OCI-LY1 (cell line): Measurements from ENCODE around the gene MED31.

Experiments
- H2AFZ ChIP-seq: fragments of 200-600 bp; sonication (generic), shearing (Covaris generic); 2 replicates; pipeline ENCODE4 v1.6.0; 2014; ENCODE audit warnings: antibody characterized with exemption, mild to moderate bottlenecking, low read length
- H3F3A ChIP-seq: fragments of 200-600 bp; sonication (generic), shearing (Covaris generic); 2 replicates; pipeline ENCODE4 v1.6.0; 2014; ENCODE audit warnings: mild to moderate bottlenecking, antibody characterized with exemption, low read length, moderate library complexity; ENCODE audit not compliant: insufficient read depth
- H3K27ac ChIP-seq: fragments of 200-600 bp; sonication (generic); 2 replicates; pipeline ENCODE4 v1.5.1; 2014; ENCODE audit warnings: low read length, mixed run types, mild to moderate bottlenecking, low read depth; ENCODE audit not compliant: poor library complexity, severe bottlenecking
- H3K27me3 ChIP-seq: fragments of 200-600 bp; sonication (generic); 2 replicates; pipeline ENCODE4 v1.6.0; 2014; ENCODE audit warnings: antibody characterized with exemption, mild to moderate bottlenecking, low read length, moderate library complexity; ENCODE audit not compliant: insufficient read depth
- H3K36me3 ChIP-seq: fragments of 200-600 bp; sonication (generic); 2 replicates; pipeline ENCODE4 v1.6.1; 2014; ENCODE audit warnings: mild to moderate bottlenecking, antibody characterized with exemption, low read length, moderate library complexity, mixed read lengths; ENCODE audit not compliant: insufficient read depth
- H3K4me1 ChIP-seq: fragments of 200-600 bp; sonication (generic); 2 replicates; pipeline ENCODE4 v1.5.1; 2014; ENCODE audit warnings: mild to moderate bottlenecking, low read length, moderate library complexity; ENCODE audit not compliant: insufficient read depth, severe bottlenecking
- H3K4me2 ChIP-seq: fragments of 200-600 bp; sonication (generic), shearing (Covaris generic); 2 replicates; pipeline ENCODE4 v1.6.1; 2014; ENCODE audit warnings: low read length
- H3K4me3 ChIP-seq: fragments of 200-600 bp; sonication (generic); 2 replicates; pipeline ENCODE4 v1.5.1; 2014; ENCODE audit warnings: low read length, low read depth, mild to moderate bottlenecking, mixed read lengths; ENCODE audit not compliant: poor library complexity, severe bottlenecking
- H3K79me2 ChIP-seq: fragments of 200-600 bp; shearing (Covaris generic); 2 replicates; pipeline ENCODE4 v1.6.1; 2016; ENCODE audit warnings: mixed run types, low read length, mixed read lengths; ENCODE audit not compliant: insufficient read depth
- H3K9ac ChIP-seq: fragments of 200-600 bp; sonication (generic), shearing (Covaris generic); 2 replicates; pipeline ENCODE4 v1.6.1; 2014; ENCODE audit warnings: mild to moderate bottlenecking, low read length, mixed read lengths
- H3K9me2 ChIP-seq: fragments of 200-600 bp; sonication (generic), shearing (Covaris generic); 2 replicates; pipeline ENCODE4 v1.6.1; 2014; ENCODE audit warnings: low read depth, mild to moderate bottlenecking, low read length, mixed read lengths
- H3K9me3 ChIP-seq: fragments of 200-600 bp; shearing (Covaris generic); 2 replicates; pipeline ENCODE4 v1.6.1; 2014; ENCODE audit warnings: low read length, mixed read lengths
- H4K20me1 ChIP-seq: fragments of 200-600 bp; sonication (generic), shearing (Covaris generic); 2 replicates; pipeline ENCODE4 v1.6.0; 2016; ENCODE audit warnings: mild to moderate bottlenecking, low read length; ENCODE audit not compliant: insufficient read depth
- CTCF ChIP-seq: fragments of 200-600 bp; sonication (generic), shearing (Covaris generic); IDR thresholded peaks from 2 replicates; pipeline ENCODE4 v1.5.1; 2017; ENCODE audit warnings: mild to moderate bottlenecking, antibody characterized with exemption, low read length, moderate library complexity, mixed read lengths
- EZH2 ChIP-seq: fragments of 200-600 bp; sonication (generic), shearing (Covaris generic); IDR thresholded peaks from 2 replicates; pipeline ENCODE4 v1.8.0; 2017; ENCODE audit warnings: borderline replicate concordance, mixed run types, mild to moderate bottlenecking, antibody characterized with exemption, low read length, moderate library complexity, mixed read lengths

Gene MED31

GRCh38 chr17:6684460-6684783, 33.0 kb upstream of the MED31 start:
- Histone ChIP-seq H3K9me3 (no peaks in the 10 kb centered on the region), H3K4me3 (no peak overlapping the region), H2AFZ (no peak overlapping the region), H3K27me3 (no peaks in the 10 kb centered on the region), H3K9me2 (no peaks in the 10 kb centered on the region), H3F3A (no peaks in the 10 kb centered on the region), H3K36me3 (no peaks in the 10 kb centered on the region), H3K4me1 (no peaks in the 10 kb centered on the region), H3K9ac (no peak overlapping the region), H3K79me2 (no peaks in the 10 kb centered on the region), H4K20me1 (no peaks in the 10 kb centered on the region), H3K4me2 (no peak overlapping the region), H3K27ac (no peak overlapping the region)
- no peak for TF ChIP-seq EZH2
- no peak for TF ChIP-seq CTCF

DNA sequence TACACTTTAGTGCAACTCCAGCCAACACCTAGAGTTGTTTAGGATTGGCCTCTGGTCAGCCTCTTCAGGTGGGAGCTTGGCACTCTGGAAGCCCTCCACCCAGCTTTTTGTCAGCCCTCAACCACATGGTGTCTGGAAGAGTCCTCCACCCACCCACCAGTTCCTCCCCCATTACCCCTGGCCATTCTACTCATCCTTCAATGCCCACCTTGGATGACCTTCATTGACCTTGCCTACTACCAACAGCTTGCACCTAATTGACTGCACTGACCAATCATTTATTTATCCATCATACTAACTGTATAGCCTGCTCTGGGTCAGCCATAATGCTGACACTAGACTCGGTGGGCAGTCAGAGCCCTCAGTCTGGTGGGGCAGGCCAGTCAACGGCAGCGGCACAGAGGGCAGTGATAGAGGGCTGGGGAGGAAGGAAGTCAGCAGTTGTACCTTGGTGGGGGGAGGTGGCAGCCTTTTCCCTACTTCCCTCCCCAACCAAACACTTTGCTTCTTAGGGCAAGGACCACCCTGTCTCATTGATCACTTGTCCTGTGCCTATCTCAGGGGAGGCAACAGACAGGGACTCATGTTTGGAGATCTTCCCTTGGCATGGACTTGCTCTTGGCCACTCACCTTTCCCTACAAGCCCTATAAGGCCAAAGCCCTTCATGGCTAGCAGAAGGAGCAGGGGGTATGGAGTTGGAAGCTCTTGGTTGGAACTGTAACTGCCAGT, 32.5 kb upstream of the MED31 start:
- no peaks in the 10 kb centered on the region for H3K9me3 ChIP-seq
- no peak overlapping the region for H3K4me2 ChIP-seq
- H4K20me1 ChIP-seq, result no peaks in the 10 kb centered on the region
- H3K4me1 ChIP-seq, result no peaks in the 10 kb centered on the region
- H3K4me3 ChIP-seq, result no peak overlapping the region
- no peak overlapping the region for H2AFZ ChIP-seq
- no peaks in the 10 kb centered on the region for H3K79me2 ChIP-seq
- H3K9ac ChIP-seq, result no peak overlapping the region
- no peaks in the 10 kb centered on the region for H3K27me3 ChIP-seq
- H3K36me3 ChIP-seq, result no peaks in the 10 kb centered on the region
- no peak overlapping the region for H3K27ac ChIP-seq
- H3K9me2 ChIP-seq, result no peaks in the 10 kb centered on the region
- no peaks in the 10 kb centered on the region for H3F3A ChIP-seq
- TF ChIP-seq CTCF (no peak), EZH2 (no peak)

DNA sequence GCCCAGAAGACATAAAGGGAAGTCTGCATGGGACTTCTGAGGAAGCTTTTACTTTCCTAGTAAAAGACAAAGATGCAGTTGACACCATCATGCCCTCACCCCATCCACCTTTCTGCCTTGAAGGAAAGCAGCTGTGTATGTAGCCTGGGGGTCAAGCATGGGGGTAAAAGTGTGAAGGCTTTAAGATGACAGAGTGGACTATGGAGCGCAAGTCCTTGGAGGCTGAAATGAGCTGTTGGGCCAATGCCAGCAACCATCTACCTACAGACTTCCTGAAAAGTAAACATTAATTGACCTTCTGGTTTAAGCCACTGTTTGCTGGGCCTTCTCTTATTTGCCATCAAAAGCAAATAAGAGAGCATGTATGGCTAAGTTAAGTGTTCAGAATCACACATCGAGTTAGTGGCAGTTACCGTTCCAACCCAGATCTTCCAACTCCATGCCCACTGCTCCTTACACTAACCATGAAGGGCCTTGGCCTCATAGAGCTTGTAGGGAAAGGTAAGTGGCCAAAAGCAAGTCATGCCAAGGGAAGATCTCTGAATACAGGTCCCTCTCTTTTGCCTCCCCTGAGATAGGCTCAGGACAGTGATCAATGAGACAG, 31.8 kb upstream of the MED31 start:
- no peak overlapping the region for H2AFZ ChIP-seq
- H3K9ac ChIP-seq, result no peak overlapping the region
- H3K9me2 ChIP-seq, result no peaks in the 10 kb centered on the region
- no peak overlapping the region for H3K27ac ChIP-seq
- H4K20me1 ChIP-seq, result no peaks in the 10 kb centered on the region
- no peaks in the 10 kb centered on the region for H3K27me3 ChIP-seq
- TF ChIP-seq CTCF (no peak), EZH2 (no peak)
- H3K36me3 ChIP-seq, result no peaks in the 10 kb centered on the region
- H3K9me3 ChIP-seq, result no peaks in the 10 kb centered on the region
- H3F3A ChIP-seq, result no peaks in the 10 kb centered on the region
- H3K4me1 ChIP-seq, result no peaks in the 10 kb centered on the region
- H3K4me2 ChIP-seq, result no peak overlapping the region
- H3K79me2 ChIP-seq, result no peaks in the 10 kb centered on the region
- H3K4me3 ChIP-seq, result no peak overlapping the region
